ENCODE measurements around the gene AHDC1. TPM values are rescaled to one million over a fixed set of nuclear protein-coding genes. Genes with fewer than 3 reads are reported as not detected.

Gene AHDC1
- total and polyA plus RNA-seq, 9 of the 15 experiments (the other 6 are each of a cell fraction or from before 2014, with no cell fraction given): 0.21 to 36.4 (median 4.7) TPM

DNA sequence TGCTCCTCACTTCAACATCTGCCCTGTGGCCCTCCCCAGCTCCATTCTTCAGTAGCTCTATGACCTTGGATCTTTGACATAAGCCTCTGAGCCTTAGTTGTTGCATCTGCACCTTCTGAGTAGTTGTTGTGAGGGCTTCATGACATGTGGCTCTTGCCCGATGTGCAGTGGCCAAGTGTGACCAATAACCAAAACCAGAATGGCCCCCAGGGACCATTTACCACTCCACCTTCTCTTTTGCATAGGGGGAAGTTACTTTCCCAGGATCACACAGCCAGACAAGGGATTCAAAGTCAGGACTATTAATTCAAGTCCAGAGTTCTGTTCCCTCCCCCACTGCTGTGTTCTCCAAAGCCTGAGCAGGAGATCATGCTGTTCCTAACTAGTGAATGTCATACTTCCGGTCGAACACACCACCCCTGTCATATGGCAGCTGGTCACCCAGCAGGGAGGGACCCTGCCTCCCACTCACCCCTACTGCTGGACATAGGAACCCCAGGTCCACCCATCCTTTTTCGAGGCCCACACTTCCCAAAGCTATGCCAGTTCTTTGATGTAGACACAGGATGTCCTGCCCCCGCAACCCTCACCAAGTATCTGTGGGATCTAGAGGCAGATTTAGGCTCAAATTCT is 27.0 kb upstream of the AHDC1 start:
- Histone ChIP-seq H3K4me3 (no peak overlapping the region), H3K4me1 (replicated peaks in 1 of 2; ENCODE audit: control insufficient read depth in 2 of 2, insufficient read depth in 2 of 2, low read length in 2 of 2) (peaks cover 13 to 17% of the 10 kb centered on the region in 2 experiments; a peak in 4 of 5 replicates), H3K79me2 (ENCODE audit: control insufficient read depth, insufficient read depth, low read length) (no peaks in the 10 kb centered on the region), H2AFZ (ENCODE audit: low read depth, low read length) (peak overlapping the region; percentile 71), H3K4me2 (ENCODE audit: insufficient read depth, low read length) (no peak overlapping the region), H3K27ac (ENCODE audit: extremely low read depth, low read depth, low read length) (no peak overlapping the region), H3K27me3 (ENCODE audit: control insufficient read depth in 2 of 2, insufficient read depth in 2 of 2, low read length in 2 of 2) (peaks cover 6 to 20% of the 10 kb centered on the region in 2 experiments; a peak in 3 of 5 replicates), H3K9ac (ENCODE audit: insufficient read depth in 1 of 2, low read depth in 2 of 2, low read length in 2 of 2) (no peak overlapping the region), H3K36me3 (ENCODE audit: control insufficient read depth, insufficient read depth, low read length) (no peaks in the 10 kb centered on the region), H4K20me1 (replicated peaks; ENCODE audit: control insufficient read depth, insufficient read depth, low read length) (no peaks in the 10 kb centered on the region), H3K9me1 (ENCODE audit: control insufficient read depth, insufficient read depth, low read length) (no peaks in the 10 kb centered on the region), H3K9me3 (replicated peaks; ENCODE audit: control insufficient read depth, insufficient read depth, low read depth, low read length) (no peaks in the 10 kb centered on the region)
- ATAC-seq: peak; percentile 61
- CTCF ChIA-PET (ENCODE audit: low intra/inter-chr PET ratio): interaction anchor here (0.6 kb wide), 1 partner anchor 588 kb away, joined by 3 read pairs; no protein-coding TSS in a partner anchor
- in situ Hi-C loops (cut with MboI) (no loop called here), intact Hi-C loops (cut with micrococcal nuclease) (no loop called here)
- DNase-seq (ENCODE audit: extremely low read depth in 1 of 4, low spot score in 3 of 4): no peak
- BruUV-seq (replicated peaks): no TSS peak
- 14% methylated on average over 5 of the region's 5 CpGs for WGBS (ENCODE audit: insufficient coverage, low coverage, missing lambda C conversion rate)
- POLR2A ChIA-PET: interaction anchor here (0.8 kb wide), 1 partner anchor 9 kb away, joined by 3 read pairs; no protein-coding TSS in a partner anchor
- peak; percentile 69 for FAIRE-seq
- TF ChIP-seq PCBP1 (IDR thresholded peaks at IDR 0.05; ENCODE audit: low read depth, low read length, poor library complexity, severe bottlenecking) (no peak), KHSRP (IDR thresholded peaks at IDR 0.05) (no peak), SOX6 (IDR thresholded peaks at IDR 0.05) (no peak), BHLHE40 (IDR thresholded peaks at IDR 0.05; ENCODE audit: low read length) (0 out of 2 replicates have a peak, but pooled peaks have one; percentile 10), TSC22D4 (tag; IDR thresholded peaks at IDR 0.05) (no peak), GABPA (tag; conservative IDR thresholded peaks at IDR 0.05; ENCODE audit: low read depth) (peak; percentile 58), IRF1 (CRISPR knock-in tag; IDR thresholded peaks at IDR 0.05; ENCODE audit: borderline replicate concordance) (no peak), ZNF707 (CRISPR knock-in tag; conservative IDR thresholded peaks at IDR 0.05) (no peak), ZNF584 (CRISPR knock-in tag; IDR thresholded peaks at IDR 0.05; ENCODE audit: low read depth) (0 out of 2 replicates have a peak, but pooled peaks have one; percentile 36), SIN3B (IDR thresholded peaks at IDR 0.05; ENCODE audit: low read depth) (no peak), KAT7 (CRISPR knock-in tag; IDR thresholded peaks at IDR 0.05; ENCODE audit: borderline replicate concordance) (no peak), ZNF239 (CRISPR knock-in tag; IDR thresholded peaks at IDR 0.05) (no peak), MTA3 (IDR thresholded peaks at IDR 0.05; ENCODE audit: borderline replicate concordance) (no peak), ETV1 (tag; conservative IDR thresholded peaks at IDR 0.05; ENCODE audit: low read depth) (peak; percentile 53; the same call in 1 of the 2 replicates), EGR1 (conservative IDR thresholded peaks at IDR 0.05) (peak; percentile 67), L3MBTL2 (IDR thresholded peaks at IDR 0.05) (no peak)
- TF ChIP-seq, protein P1, sequence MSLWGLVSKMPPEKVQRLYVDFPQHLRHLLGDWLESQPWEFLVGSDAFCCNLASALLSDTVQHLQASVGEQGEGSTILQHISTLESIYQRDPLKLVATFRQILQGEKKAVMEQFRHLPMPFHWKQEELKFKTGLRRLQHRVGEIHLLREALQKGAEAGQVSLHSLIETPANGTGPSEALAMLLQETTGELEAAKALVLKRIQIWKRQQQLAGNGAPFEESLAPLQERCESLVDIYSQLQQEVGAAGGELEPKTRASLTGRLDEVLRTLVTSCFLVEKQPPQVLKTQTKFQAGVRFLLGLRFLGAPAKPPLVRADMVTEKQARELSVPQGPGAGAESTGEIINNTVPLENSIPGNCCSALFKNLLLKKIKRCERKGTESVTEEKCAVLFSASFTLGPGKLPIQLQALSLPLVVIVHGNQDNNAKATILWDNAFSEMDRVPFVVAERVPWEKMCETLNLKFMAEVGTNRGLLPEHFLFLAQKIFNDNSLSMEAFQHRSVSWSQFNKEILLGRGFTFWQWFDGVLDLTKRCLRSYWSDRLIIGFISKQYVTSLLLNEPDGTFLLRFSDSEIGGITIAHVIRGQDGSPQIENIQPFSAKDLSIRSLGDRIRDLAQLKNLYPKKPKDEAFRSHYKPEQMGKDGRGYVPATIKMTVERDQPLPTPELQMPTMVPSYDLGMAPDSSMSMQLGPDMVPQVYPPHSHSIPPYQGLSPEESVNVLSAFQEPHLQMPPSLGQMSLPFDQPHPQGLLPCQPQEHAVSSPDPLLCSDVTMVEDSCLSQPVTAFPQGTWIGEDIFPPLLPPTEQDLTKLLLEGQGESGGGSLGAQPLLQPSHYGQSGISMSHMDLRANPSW (CRISPR knock-in tag; IDR thresholded peaks at IDR 0.05): no peak
- TF ChIP-seq, protein P2, sequence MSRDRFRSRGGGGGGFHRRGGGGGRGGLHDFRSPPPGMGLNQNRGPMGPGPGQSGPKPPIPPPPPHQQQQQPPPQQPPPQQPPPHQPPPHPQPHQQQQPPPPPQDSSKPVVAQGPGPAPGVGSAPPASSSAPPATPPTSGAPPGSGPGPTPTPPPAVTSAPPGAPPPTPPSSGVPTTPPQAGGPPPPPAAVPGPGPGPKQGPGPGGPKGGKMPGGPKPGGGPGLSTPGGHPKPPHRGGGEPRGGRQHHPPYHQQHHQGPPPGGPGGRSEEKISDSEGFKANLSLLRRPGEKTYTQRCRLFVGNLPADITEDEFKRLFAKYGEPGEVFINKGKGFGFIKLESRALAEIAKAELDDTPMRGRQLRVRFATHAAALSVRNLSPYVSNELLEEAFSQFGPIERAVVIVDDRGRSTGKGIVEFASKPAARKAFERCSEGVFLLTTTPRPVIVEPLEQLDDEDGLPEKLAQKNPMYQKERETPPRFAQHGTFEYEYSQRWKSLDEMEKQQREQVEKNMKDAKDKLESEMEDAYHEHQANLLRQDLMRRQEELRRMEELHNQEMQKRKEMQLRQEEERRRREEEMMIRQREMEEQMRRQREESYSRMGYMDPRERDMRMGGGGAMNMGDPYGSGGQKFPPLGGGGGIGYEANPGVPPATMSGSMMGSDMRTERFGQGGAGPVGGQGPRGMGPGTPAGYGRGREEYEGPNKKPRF (IDR thresholded peaks at IDR 0.05; ENCODE audit: low read depth, low read length): no peak

All from K562 (cell line).